Prostate gland (tissue), 2 donors: Measurements from ENCODE around the gene IRX2. TPM values are rescaled to one million over a fixed set of nuclear protein-coding genes. Genes with fewer than 3 reads are reported as not detected.

ENCODE experiments used
- DNase-seq: peaks from one replicate; pipeline ENCODE4 v3.0.0-alpha.2; 2019; ENCODE audit warnings: low spot score
- H3K27ac ChIP-seq, 2 donors: fragments of 200-600 bp; sonication (generic); 2 replicates each; pipeline ENCODE4 v1.5.1; 2017 to 2019
- H3K27me3 ChIP-seq: fragments of 200-600 bp; sonication (generic); replicated peaks from 2 replicates; pipeline ENCODE4 v1.5.1; 2019; ENCODE audit not compliant: insufficient read depth
- H3K36me3 ChIP-seq, 2 donors: fragments of 200-600 bp; sonication (generic); 1 replicate in 1 of 2; 2 replicates in 1 of 2; pipeline versions ENCODE4 v1.5.1 to v1.8.1; 2017 to 2019
- H3K4me1 ChIP-seq: fragments of 200-600 bp; sonication (generic); replicated peaks from 2 replicates; pipeline ENCODE4 v1.5.1; 2019
- H3K4me3 ChIP-seq, 2 donors: fragments of 200-600 bp; sonication (generic); 2 replicates each; pipeline ENCODE4 v1.5.1; 2017 to 2019
- H3K9me3 ChIP-seq: fragments of 200-600 bp; sonication (generic); 2 replicates; pipeline ENCODE4 v1.5.1; 2017
- POLR2A ChIP-seq: fragments of 450-650 bp; IDR thresholded peaks from one replicate; pipeline ENCODE4 v1.6.1; 2016; ENCODE audit warnings: antibody characterized with exemption, mild to moderate bottlenecking
- POLR2AphosphoS5 ChIP-seq: sonication (generic); formaldehyde crosslinking; IDR thresholded peaks from one replicate; pipeline ENCODE4 v1.6.1; 2017; ENCODE audit warnings: antibody characterized with exemption
- WGBS: methylation state at CpG from one replicate; pipeline ENCODE4 v1.1.5; 2018; 5-methylcytosine and 5-hydroxymethylcytosine counted together
- intact Hi-C: fragments of 100-400 bp; cut with DNase I; formaldehyde crosslinking; loops from one replicate; pipeline ENCODE4 v1.14.2; 2022
- total RNA-seq, 2 donors: library from RNA; depleted of rRNA; stranded (reverse); fragments of >200 nt; gene quantifications; one replicate each; pipeline ENCODE4 v1.1.0, GENCODE V29; 2016
- TF ChIP-seq, protein P1 (sequence below), 4 experiments: fragments of 200-600 bp in 2 of 4; fragments of 450-650 bp in 2 of 4; sonication (generic) in 2 of 4; IDR thresholded peaks; 1 replicate in 3 of 4; 2 replicates in 1 of 4; pipeline ENCODE4 v1.5.1; 2016 to 2019; ENCODE audit warnings: antibody characterized with exemption in 4 of 4, mild to moderate bottlenecking in 2 of 4, moderate library complexity in 2 of 4

Gene IRX2
- total RNA-seq, 2 donors from 2014 or later: 10.2 to 20.6 TPM

DNA sequence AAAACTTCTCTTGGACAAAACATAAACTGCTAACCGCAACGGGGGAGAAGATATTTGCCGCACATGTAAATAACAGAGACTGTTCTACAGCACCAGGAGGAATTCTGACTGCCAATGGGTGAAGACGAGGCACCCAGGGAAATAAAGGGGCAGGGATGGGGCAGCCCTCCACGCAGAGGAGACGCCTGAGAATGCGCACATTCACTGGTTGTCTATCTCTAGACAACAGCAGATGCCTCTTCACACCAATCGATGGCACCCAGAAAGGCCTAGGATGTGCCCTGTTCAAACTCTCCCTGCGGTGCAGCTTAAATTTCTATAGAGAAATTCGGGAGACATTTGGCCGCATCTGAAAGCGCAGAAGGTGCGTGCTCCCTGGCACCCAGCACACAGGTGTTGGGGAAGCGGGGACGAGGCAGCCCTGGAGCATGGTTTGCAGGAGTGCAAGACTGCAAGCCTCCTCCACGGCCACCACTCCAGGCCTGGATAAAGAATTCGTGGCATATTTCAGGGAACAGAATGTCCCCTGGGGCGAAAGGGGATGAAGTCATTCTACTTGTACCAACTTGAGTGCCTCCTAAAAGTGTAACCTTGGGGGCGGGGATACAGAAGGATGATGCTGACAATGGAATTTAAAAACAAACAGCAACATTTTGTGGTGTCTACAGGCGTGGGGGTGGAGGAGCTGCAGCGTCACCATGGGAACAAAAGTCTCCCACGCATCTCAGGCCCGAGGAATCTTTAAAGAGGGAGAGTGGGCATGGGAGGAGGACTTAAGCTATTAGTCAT lies 6.3 kb upstream of the IRX2 start:
- 54% methylated on average over 23 of the region's 23 CpGs for WGBS
- TF ChIP-seq, protein P1, sequence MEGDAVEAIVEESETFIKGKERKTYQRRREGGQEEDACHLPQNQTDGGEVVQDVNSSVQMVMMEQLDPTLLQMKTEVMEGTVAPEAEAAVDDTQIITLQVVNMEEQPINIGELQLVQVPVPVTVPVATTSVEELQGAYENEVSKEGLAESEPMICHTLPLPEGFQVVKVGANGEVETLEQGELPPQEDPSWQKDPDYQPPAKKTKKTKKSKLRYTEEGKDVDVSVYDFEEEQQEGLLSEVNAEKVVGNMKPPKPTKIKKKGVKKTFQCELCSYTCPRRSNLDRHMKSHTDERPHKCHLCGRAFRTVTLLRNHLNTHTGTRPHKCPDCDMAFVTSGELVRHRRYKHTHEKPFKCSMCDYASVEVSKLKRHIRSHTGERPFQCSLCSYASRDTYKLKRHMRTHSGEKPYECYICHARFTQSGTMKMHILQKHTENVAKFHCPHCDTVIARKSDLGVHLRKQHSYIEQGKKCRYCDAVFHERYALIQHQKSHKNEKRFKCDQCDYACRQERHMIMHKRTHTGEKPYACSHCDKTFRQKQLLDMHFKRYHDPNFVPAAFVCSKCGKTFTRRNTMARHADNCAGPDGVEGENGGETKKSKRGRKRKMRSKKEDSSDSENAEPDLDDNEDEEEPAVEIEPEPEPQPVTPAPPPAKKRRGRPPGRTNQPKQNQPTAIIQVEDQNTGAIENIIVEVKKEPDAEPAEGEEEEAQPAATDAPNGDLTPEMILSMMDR (IDR thresholded peaks at IDR 0.05): no peak
- no peak for TF ChIP-seq POLR2A
- TF ChIP-seq POLR2AphosphoS5: no peak
- Histone ChIP-seq H3K4me3 (no peak overlapping the region), H3K36me3 (no peaks in the 10 kb centered on the region), H3K9me3 (no peaks in the 10 kb centered on the region), H3K27me3 (peaks cover 7% of the 10 kb centered on the region), H3K4me1 (no peaks in the 10 kb centered on the region), H3K27ac (no peak overlapping the region)
- intact Hi-C loops: no loop called here
- no peak for DNase-seq

DNA sequence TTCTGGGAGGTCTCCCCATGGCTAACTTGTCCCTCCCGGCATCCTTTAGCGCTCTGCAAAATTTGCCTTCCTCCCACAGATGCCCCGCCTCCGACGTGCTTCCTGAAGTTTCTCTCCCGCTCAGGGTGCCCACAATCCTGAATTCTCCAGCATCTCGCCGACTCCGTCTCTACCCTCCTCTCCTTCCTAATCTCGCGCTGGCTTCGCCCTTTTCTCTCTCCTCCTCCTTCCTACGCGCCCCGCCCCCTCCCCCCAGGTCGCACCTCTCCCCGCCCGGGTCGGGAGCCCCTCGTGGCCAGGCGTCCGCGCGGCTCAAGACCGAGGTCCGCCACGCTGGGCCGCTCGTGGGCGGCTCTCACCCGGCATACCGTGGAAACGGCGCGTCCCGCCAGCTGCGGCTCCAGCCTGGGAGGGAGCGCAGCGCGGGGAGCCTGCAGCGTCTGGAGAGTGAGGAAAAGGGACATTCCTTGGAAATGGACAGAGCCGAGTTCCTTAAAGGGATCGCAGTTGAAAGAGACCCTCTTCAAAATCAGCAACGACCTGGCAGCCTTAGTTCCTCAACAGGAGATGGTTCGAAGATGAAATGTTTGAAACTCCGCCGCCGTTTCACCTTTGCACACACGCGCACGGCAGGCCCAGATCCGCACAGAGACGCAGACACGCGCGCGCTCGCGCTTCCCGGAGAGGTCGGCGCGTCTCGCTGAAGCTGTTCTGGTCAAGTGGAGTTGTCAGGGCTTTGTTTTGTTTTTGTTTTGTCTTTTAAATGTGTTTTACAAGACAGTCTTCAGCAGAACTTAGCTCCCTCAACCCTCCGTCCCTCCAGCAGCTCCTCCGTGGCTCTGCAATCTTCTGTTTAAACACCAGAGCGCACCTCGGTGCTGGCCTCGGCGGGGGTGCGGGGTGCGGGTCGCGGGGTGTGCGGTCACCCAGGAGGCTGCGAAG lies 5.0 kb upstream of the IRX2 start:
- TF ChIP-seq, protein P1 (IDR thresholded peaks at IDR 0.05): no peak
- peaks cover 7% of the 10 kb centered on the region for H3K27me3 ChIP-seq
- intact Hi-C loops: no loop called here
- H3K9me3 ChIP-seq: no peaks in the 10 kb centered on the region
- peaks cover 3% of the 10 kb centered on the region for H3K4me1 ChIP-seq
- DNase-seq: no peak
- no peaks in the 10 kb centered on the region for H3K36me3 ChIP-seq
- peak overlapping the region in 1 of 2 donors; percentile 58 for H3K27ac ChIP-seq
- WGBS: 2% methylated on average over 76 of the region's 76 CpGs
- H3K4me3 ChIP-seq: peak overlapping the region; percentile 34 to 36

DNA sequence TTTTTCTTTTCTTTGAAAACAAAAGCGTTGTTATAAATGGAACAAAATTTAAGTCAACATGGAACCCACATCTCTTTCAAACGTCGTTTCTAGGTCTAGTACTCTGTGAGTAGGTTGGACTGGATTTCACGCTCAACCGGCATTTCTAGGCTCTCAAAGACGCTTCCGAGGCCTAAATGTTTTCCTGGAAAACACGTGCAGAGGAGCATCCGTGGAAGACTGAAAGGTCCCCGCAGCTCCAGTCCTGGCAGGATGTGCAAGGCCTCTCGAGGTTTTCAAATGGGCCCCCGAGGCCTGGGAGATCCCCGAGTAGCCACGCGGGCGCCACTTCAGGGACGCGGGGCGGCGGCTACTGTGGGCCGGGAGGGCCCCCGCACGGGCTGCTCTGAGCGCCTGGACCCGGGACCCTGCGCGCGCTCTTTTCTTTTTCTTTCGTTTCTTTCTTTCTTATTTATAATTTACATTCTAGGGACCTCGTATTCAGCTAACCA lies 4.2 kb upstream of the IRX2 start:
- Histone ChIP-seq H3K9me3 (no peaks in the 10 kb centered on the region), H3K4me1 (peaks cover 3% of the 10 kb centered on the region), H3K27ac (peak overlapping the region in 1 of 2 donors; percentile 58), H3K27me3 (peaks cover 7% of the 10 kb centered on the region), H3K4me3 (peak overlapping the region; percentile 34 to 36), H3K36me3 (no peaks in the 10 kb centered on the region)
- intact Hi-C loops: no loop called here
- TF ChIP-seq POLR2AphosphoS5: no peak
- TF ChIP-seq, protein P1 (IDR thresholded peaks at IDR 0.05): no peak
- no peak for TF ChIP-seq POLR2A
- 8% methylated on average over 30 of the region's 30 CpGs for WGBS
- DNase-seq: peak; percentile 4

DNA sequence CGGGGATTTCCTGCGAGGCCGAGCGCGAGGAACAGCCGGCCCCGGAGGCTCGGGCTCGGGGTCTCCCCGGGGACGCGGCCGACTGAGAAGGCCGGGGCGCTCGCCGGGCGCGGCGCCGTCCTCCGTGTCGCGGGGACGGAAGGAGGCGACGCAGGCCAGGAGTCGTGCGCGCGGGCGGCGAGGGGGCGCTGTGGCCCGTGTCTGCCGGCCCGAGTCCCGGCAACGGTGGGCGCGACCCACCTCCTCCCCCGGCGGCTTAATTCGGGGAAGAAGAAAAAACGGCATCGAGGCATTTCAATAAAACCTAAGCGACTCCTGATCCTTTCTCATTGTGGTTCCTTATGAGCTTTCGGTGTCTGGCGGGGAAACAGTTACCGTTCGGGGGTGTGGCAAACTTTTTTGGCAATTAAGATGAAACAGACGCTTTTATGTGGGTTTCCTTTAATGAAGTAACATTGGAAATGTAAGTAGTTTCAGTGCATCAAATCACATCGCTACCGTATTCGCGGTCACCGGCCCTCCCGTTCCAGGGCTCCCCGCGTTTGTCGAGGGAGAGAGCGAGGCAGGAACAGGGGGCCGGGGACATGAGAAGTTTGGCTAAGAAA lies 3.7 kb upstream of the IRX2 start:
- peaks cover 7% of the 10 kb centered on the region for H3K27me3 ChIP-seq
- TF ChIP-seq, protein P1 (IDR thresholded peaks at IDR 0.05): peak in 2 of 4 experiments; percentile 26
- TF ChIP-seq POLR2AphosphoS5 (no peak), POLR2A (no peak)
- intact Hi-C loops: no loop called here
- H3K9me3 ChIP-seq: no peaks in the 10 kb centered on the region
- WGBS: 12% methylated on average over 53 of the region's 63 CpGs
- H3K27ac ChIP-seq: no peak overlapping the region
- no peaks in the 10 kb centered on the region for H3K36me3 ChIP-seq
- H3K4me1 ChIP-seq: peaks cover 3% of the 10 kb centered on the region
- H3K4me3 ChIP-seq: no peak overlapping the region
- peak; percentile 6 for DNase-seq
